Measurements from ENCODE around the gene RBM47. TPM values are rescaled to one million over a fixed set of nuclear protein-coding genes. Genes with fewer than 3 reads are reported as not detected.

Gene RBM47
- total RNA-seq, 3 donors from 2014 or later, result 66.6 to 151 (median 89.5) TPM

DNA sequence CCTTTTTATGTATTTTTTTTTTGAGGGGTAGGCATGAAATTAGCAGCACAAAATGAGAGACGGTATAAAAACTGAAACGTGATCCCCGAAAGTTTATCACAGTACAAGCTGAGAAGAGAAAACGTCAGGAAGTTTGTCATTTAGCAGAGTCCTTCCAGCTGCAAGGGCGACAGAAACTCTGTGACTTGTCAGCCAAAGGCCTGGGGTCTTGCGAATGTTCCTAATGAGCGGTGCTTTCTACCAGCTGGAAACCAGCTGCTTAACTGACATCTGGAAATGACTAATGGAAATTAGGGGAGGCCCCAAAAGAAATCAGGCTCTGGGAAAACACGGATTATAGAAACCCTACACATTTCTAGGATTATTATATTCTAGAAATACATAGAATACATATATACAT lies 228.0 kb downstream of the RBM47 start:
- intact Hi-C loops (cut with DNase I; ENCODE audit: low total_unique reads), result no loop called here

DNA sequence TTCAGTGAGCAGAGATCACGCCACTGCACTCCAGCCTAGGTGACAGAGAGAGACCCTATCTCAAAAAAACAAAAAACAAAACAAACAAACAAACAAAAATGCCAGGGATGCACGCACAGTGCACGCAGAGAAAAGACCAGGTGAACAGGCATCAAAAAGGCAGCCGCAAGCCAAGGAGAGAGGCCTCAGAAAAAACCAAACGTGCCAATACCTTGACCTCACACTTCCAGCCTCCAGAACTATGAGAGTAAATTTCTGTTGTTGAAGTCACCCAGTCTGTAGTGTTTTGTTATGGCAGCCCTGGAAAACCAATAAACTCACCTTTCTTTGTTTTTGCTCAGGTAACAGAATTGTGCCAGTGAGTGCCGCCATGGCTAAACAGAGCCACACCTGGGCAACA lies 228.6 kb downstream of the RBM47 start:
- Histone ChIP-seq H3K4me1 (peaks cover 0 to 5% of the 10 kb centered on the region in 2 donors), H3K36me3 (no peaks in the 10 kb centered on the region), H3K27me3 (no peaks in the 10 kb centered on the region), H3K4me3 (no peak overlapping the region), H3K27ac (no peak overlapping the region), H3K9me3 (no peaks in the 10 kb centered on the region)
- no peak for DNase-seq (ENCODE audit: low spot score in 2 of 2)
- intact Hi-C loops (cut with DNase I; ENCODE audit: low total_unique reads), result no loop called here
- no peak for TF ChIP-seq POLR2AphosphoS5 (IDR thresholded peaks at IDR 0.05)
- TF ChIP-seq POLR2A (IDR thresholded peaks at IDR 0.05), result no peak
- TF ChIP-seq, protein P1, sequence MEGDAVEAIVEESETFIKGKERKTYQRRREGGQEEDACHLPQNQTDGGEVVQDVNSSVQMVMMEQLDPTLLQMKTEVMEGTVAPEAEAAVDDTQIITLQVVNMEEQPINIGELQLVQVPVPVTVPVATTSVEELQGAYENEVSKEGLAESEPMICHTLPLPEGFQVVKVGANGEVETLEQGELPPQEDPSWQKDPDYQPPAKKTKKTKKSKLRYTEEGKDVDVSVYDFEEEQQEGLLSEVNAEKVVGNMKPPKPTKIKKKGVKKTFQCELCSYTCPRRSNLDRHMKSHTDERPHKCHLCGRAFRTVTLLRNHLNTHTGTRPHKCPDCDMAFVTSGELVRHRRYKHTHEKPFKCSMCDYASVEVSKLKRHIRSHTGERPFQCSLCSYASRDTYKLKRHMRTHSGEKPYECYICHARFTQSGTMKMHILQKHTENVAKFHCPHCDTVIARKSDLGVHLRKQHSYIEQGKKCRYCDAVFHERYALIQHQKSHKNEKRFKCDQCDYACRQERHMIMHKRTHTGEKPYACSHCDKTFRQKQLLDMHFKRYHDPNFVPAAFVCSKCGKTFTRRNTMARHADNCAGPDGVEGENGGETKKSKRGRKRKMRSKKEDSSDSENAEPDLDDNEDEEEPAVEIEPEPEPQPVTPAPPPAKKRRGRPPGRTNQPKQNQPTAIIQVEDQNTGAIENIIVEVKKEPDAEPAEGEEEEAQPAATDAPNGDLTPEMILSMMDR (IDR thresholded peaks at IDR 0.05), result no peak

More for the DNA sequence above, 228.0 kb downstream of the RBM47 start:
- Histone ChIP-seq H3K4me1 (no peaks in the 10 kb centered on the region), H3K4me3 (no peak overlapping the region), H3K27me3 (no peaks in the 10 kb centered on the region), H3K9me3 (peaks cover 0 to 4% of the 10 kb centered on the region in 2 donors), H3K36me3 (no peaks in the 10 kb centered on the region), H3K27ac (no peak overlapping the region)
- DNase-seq (ENCODE audit: low spot score in 2 of 2), result no peak
- no peak for TF ChIP-seq POLR2AphosphoS5 (IDR thresholded peaks at IDR 0.05)
- TF ChIP-seq, protein P1 (IDR thresholded peaks at IDR 0.05), result no peak
- no peak for TF ChIP-seq POLR2A (IDR thresholded peaks at IDR 0.05)

DNA sequence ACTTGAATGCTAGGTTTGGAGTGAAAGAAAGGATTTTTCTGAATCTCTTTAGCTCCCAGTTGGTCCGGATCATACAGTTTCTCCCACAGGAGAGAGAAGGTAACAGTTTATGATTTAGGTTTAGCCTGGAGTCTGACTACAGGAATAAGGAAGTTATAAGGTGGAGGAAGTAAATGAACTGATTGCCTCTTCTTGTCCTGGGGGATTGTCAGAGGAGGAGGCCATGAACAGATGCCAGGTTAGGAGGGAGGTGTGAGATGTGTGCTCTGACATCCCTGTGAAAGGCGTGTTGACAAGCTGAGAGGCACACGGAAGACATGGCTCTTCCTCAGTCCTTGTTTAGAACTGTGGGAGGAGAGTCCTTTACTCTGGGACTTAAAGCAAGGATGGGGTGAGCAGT lies 230.1 kb downstream of the RBM47 start:
- TF ChIP-seq, protein P1 (IDR thresholded peaks at IDR 0.05), result no peak
- TF ChIP-seq POLR2A (IDR thresholded peaks at IDR 0.05) (no peak), POLR2AphosphoS5 (IDR thresholded peaks at IDR 0.05) (no peak)
- Histone ChIP-seq H3K9me3 (no peaks in the 10 kb centered on the region), H3K36me3 (no peaks in the 10 kb centered on the region), H3K27me3 (no peaks in the 10 kb centered on the region), H3K4me1 (peaks cover 0 to 7% of the 10 kb centered on the region in 2 donors), H3K4me3 (no peak overlapping the region), H3K27ac (peak overlapping the region; percentile 54 to 58)
- intact Hi-C loops (cut with DNase I; ENCODE audit: low total_unique reads), result loop anchor here (5.0 kb wide), 1 partner anchor 1522 kb away; no protein-coding TSS in a partner anchor
- DNase-seq (ENCODE audit: low spot score in 2 of 2), result no peak

DNA sequence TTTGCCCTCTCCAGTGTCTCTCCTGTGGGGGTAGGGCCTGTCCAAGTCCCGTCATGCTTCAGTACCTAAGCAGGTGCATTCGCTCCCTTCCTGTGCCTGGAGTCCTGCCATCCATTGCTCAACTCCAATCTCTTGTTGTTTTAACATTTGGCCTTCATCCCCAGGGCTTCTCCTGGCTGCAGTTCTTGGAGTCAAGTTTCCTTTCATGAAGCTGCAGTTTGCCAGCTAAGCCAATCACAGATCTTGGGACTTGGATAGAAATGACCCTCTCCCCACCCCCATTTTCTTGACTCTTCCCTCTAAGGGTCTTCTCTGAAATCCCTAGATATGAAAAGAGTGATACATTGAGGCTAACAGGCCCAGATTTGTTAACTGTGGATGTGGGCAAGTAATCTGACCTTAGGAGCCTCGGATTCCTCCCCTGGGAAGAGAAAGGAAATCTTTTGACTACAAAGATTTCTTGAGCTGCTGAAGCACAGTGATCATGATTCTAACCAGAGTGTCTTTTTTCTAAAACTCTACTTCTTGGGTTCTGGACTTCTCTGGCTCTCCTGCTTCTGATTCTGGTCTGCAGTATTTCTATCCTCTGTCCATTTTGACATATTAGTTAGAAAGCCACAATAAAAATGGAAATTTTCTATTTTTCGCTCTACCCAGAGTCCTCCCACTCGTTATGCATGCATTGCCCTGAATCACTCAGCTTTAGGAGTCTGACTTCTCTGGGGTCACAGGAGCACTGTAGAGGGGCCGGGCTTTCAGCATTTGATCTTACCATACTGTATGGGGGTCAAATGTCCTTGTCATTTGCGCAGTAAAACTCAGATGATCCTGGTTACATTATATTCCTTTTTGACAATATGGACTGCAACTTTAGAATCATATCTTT lies 233.5 kb downstream of the RBM47 start:
- H3K36me3 ChIP-seq, result no peaks in the 10 kb centered on the region

More for the DNA sequence above, 233.5 kb downstream of the RBM47 start:
- Histone ChIP-seq H3K27ac (peak overlapping the region; percentile 56 to 82), H3K4me1 (peaks cover 0 to 7% of the 10 kb centered on the region in 2 donors), H3K4me3 (no peak overlapping the region), H3K27me3 (no peaks in the 10 kb centered on the region), H3K9me3 (no peaks in the 10 kb centered on the region)
- intact Hi-C loops (cut with DNase I; ENCODE audit: low total_unique reads), result loop anchor here (5.0 kb wide), 1 partner anchor 1519 kb away; no protein-coding TSS in a partner anchor
- TF ChIP-seq POLR2AphosphoS5 (IDR thresholded peaks at IDR 0.05), result peak in 2 of 3 donors; percentile 21 to 69
- TF ChIP-seq, protein P1 (IDR thresholded peaks at IDR 0.05), result no peak
- DNase-seq (ENCODE audit: low spot score in 2 of 2), result peak; percentile 81 to 84
